Activated CD4-positive, alpha-beta T cell treated with anti-CD3 and anti-CD28 coated beads, Interleukin-2, amount 50 U/mL, for 24 hours (primary cell): Measurements from ENCODE around the gene VPS35L.
"Not testable (repeated sequence)": the region's sequence is repeated elsewhere in the genome, so short reads cannot be mapped to it uniquely, and the experiment has no call there.

Experiments used
- DNase-seq, 2 donors: peaks; one replicate each; pipeline ENCODE4 v3.0.0-alpha.2; 2020; ENCODE audit warnings: low read depth in 1 of 2, low spot score in 1 of 2

Gene VPS35L

DNA sequence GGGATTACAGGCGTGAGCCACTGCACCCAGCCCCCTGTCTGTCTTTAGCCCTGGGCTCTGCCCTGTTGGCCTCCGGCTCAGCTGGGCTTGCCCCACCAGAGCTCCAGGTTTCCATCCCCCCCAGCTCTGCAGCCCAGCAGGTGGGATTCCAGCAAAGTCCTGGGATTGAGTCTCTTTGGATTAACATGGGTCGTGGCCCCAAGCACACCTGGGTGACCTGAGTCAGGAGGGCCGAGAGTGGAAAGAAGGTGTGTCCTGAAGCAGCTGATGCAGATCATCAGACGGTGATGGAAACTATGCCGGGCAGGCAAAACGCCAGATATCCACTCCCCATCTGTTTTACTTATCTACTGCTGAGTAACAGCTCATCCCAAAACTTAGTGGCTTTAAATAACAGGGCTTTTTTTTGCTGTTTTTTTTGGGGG lies 90.1 kb downstream of the VPS35L start:
- DNase-seq: no peak

- no peak for DNase-seq
Measured at GRCh38 chr16:19649980-19650379, 94.5 kb downstream of the VPS35L start.

GRCh38 chr16:19654147-19654546 lies 98.6 kb downstream of the VPS35L start:
- no peak for DNase-seq

DNA sequence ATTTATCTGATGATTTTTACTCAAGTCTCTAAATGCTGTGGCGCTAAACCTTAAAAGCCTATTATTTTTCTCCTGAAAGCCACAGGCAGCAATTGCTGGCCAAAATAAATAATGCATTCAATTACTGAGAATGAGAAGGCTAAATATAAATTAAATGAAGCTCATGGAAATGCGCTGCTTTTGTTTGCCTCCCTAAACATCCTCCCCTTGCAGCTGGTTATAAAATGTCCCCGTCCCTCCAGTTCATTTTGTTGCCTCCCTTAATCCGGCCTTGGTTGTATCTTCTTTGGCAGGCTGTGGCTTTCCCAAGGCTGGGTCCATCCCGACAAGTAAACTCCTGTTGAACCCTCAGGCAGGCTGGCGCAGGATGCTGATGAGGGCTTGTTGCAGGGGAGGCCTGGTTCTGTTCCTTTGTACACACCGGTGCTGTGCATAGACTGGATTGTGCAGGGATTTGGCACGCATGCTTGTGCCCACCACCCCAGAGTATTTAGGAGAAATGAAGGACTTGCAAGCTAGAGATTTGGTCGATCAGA lies 99.8 kb downstream of the VPS35L start:
- DNase-seq: no peak

DNA sequence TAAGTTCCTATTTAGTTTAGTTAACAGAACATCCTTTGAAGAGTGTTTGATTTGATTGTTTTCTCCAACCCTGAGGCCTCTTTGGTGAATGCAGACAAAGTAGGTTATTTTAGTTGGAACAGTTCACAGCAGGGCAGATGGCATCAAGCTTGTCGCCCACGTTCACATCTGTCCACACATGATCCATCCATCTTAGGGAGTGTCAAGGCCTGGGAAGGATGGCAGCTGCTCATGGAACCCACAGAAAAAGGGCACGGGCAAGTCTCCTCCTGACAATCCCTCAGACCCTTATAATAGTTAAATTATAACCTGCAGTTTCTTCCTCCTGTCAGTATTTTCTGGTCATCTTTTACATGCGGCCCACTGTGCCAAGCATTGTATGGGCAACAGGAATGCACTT lies 102.3 kb downstream of the VPS35L start:
- no peak for DNase-seq

GRCh38 chr16:19659554-19659953 lies 104.1 kb downstream of the VPS35L start:
- no peak for DNase-seq

DNA sequence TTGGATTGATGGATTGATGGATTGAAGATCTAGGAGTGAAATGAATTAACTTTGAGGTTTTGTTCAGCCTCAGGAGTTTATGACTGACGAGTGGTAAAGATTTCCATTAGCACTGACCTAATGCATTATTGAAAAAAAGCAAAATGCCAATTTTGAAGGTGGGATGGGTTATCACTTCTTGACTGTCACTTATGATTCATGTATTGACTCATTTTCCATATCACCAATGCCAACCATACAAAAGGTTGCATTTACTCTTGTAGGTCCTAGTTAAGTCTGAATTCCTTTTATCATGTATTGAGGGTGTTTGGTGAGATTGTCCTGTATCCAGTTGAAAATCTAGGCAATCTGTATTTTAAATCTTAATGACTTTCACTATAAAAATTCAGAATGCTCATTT lies 104.9 kb downstream of the VPS35L start:
- DNase-seq: no peak

- no peak for DNase-seq
Measured at GRCh38 chr16:19662351-19662750, 106.8 kb downstream of the VPS35L start.

DNA sequence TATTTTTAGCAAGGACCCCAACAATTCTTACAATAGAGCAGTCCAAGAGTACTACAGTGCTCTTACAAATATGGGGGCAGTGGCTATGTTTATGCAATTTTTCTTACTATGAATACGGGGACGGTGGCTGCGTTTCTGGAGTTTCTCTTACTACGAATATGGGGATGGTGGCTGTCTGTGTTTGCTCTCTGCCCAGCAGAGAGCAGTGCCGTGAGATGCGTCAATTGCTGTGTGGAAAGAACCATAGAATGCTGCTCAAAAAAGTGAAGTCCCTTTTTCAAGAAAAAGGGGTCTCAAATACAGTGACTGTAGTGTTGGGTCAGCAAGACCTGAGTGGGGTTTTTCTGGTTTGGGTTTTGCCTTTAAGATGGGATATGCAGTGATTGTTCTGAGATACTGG lies 108.7 kb downstream of the VPS35L start:
- DNase-seq: no peak

GRCh38 chr16:19665313-19665712 lies 109.8 kb downstream of the VPS35L start:
- not testable (repeated sequence) for DNase-seq

- DNase-seq: no peak
Measured at GRCh38 chr16:19666477-19666876, 111.0 kb downstream of the VPS35L start.

DNA sequence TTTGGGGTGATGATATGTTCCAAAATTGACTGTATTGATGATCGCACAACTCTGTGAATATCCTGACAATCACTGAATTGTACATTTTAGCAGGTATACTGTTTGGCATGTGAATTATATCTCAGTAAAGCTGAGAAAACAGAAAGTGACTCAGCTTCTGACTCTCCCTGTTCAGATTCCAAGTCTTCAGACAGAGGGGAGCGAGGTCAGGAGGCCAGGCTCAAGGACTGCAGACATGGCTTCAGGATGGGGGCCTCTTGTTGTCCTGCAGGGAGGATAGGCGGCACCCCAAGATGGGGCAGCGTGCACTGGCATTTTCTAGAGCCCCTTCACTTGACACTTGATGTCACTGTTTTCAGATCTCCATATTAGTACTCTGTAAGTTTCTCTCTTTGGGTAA lies 116.9 kb downstream of the VPS35L start:
- no peak for DNase-seq

DNA sequence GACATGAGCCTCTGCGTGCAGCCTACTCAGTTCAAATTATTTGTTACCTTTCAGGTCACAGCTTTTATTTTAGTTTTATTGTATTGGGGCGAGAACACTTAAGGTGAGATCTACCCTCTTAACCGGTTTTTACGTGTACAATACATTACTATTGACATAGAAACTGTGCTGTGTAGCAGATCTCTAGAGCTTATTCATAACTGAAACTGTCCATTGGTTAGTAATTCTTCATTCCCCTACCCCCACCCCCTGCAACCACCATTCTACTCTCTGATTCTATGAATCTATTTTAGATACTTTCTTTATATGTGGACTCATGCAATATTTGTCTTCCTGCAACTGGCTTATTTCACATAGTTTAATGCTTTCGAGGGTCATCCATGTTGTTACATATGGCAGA lies 119.0 kb downstream of the VPS35L start:
- no peak for DNase-seq

- no peak for DNase-seq
Measured at GRCh38 chr16:19677402-19677801, 121.9 kb downstream of the VPS35L start.

DNA sequence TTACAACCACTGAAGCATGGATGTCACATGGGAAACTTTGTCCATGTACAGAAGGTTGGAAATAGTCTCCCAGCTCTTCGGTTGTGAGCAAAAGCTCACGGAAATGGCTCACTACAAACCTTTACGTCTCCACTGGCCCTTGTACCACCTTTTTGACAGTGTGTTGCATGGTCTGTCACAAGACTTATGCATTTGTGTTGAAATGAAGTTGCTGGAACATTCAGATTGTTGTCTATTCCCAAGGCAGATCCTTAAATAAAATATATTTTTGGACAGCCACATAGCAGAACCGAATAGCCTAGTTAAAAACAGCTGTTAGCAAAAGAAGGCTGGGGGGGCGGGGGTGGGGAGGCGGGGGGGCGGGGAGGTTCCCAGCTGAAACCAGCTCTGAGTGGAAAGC lies 123.3 kb downstream of the VPS35L start:
- no peak for DNase-seq

DNA sequence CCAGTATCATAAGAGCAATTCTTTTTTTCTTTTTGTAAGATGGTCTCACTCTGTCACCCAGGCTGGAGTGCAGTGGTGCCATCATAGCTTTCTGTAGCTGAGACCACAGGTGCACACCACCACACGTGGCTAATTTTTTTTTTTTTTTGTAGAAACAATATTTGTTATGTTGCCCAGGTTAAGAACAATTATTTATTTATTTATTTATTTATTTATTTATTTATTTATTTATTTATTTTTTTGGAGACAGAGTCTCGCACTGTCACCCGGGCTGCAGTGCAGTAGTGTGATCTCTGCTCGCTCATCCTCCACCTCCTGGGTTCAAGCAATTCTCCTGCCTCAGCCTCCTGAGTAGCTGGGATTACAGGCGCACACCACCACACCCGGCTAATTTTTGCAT lies 123.8 kb downstream of the VPS35L start:
- DNase-seq: not testable (repeated sequence)

- no peak for DNase-seq
Measured at GRCh38 chr16:19680881-19681340, 125.4 kb downstream of the VPS35L start.

- no peak for DNase-seq
Measured at GRCh38 chr16:19681637-19682036, 126.1 kb downstream of the VPS35L start.

- DNase-seq: no peak
Measured at GRCh38 chr16:19683453-19684236, 128.1 kb downstream of the VPS35L start.

DNA sequence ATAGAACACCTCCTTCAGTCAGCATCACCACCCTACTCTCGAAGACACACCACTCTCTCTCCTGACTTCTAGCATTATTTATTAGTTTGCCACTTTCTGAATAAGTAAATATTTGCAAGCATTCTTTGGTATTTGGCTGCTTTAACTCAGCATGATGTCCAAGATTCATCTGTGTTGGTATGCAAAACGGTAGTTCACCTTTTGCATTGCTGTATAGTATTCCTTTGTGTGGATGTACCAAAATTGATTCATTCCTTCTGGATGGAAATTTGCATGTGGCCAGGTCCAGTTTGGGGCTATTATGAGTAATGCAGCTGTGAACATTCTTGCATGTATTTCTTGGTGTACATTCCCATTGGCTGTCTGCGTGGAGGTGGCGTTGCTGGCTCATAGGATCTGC lies 129.7 kb downstream of the VPS35L start:
- DNase-seq: no peak

DNA sequence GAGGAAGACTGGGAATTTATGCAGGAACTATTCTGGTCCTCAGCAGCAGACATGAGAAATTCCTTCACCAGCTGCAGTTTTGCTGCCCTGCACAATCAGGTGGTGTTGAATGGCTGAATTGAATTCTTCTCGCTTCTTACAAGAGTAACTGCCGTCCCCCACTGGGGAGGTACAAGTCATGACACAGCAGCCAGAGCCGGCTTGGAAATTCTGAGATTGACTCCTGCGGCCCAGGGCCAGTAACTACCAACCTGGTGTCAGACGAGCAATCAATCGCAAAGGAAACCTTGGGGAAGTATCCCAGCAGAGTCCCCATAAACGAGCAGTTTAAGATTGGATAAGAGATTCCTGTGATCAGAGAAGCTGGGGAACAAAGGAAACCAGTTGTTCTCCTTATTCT lies 131.8 kb downstream of the VPS35L start:
- no peak for DNase-seq

DNA sequence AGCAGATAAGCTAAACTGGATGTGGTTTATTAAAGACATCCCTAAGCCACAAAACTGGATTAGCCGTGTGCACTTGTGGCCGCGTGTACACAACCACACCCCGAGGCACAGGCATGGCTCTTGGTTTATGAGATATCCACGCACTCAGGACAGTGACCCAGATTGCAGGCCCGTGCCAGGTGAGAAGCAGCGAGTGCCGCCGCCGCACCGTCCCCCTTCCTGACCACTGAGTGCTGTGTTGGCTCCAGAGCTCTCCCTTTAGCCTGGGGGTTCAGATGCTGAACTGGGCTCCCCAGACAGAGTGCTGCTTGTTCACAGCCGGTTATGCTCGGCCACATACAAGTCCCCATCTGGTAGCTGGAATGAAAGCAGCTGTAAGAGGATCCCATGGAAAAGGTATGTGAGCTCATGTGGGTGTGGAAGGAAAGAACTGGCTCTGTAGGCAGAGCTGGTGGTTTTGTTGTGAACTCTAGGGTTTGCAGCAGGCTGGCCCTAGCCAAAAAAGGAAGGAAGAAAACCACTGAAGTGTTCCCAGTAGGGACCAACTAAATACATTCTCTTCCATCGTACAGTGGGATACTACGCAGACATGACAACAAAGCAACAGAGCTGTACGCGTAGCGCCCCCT lies 133.0 kb downstream of the VPS35L start:
- DNase-seq: no peak
